HG03135 (cell line): Measurements from ENCODE around the gene ZNF550.
"Not testable (repeated sequence)": the region's sequence is repeated elsewhere in the genome, so short reads cannot be mapped to it uniquely, and the experiment has no call there.

Experiments used
- ATAC-seq: cut with Tn5 transposase; IDR thresholded peaks from one replicate; pipeline ENCODE4 v1.9.1; 2021; ENCODE audit warnings: mild to moderate bottlenecking, moderate library complexity; ENCODE audit not compliant: unreplicated experiment

The ZNF550 gene

DNA sequence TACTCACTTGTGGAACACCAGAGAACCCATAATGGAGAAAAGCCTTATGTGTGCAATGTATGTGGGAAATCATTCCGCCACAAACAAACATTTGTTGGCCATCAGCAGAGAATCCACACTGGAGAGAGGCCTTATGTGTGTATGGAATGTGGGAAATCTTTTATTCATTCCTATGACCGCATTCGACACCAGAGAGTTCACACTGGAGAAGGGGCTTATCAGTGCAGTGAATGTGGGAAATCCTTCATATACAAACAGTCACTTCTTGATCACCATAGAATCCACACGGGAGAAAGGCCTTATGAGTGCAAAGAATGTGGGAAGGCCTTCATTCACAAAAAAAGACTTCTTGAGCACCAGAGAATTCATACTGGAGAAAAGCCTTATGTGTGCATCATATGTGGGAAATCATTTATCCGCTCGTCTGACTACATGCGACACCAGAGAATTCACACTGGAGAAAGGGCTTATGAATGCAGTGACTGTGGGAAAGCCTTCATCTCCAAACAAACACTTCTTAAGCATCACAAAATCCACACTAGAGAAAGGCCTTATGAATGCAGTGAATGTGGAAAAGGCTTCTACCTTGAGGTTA is 21.6 kb downstream of the ZNF550 start:
- ATAC-seq: no peak

GRCh38 chr19:57527136-57527881 is 32.4 kb downstream of the ZNF550 start, which contains the start of gene ZNF549:
Gene ZNF549 (plus strand): TSS chr19:57527356. CDS start chr19:57527574, 218 bp downstream.
- peak; percentile 95 for ATAC-seq

- not testable (repeated sequence) for ATAC-seq
Observed at GRCh38 chr19:57518021-57518420, 41.6 kb downstream of the ZNF550 start.

- no peak for ATAC-seq
Observed at GRCh38 chr19:57515255-57515654, 44.4 kb downstream of the ZNF550 start.

- ATAC-seq: no peak
Observed at GRCh38 chr19:57512845-57513244, 46.8 kb downstream of the ZNF550 start.

GRCh38 chr19:57511484-57511883 is 48.2 kb downstream of the ZNF550 start:
- ATAC-seq: no peak

DNA sequence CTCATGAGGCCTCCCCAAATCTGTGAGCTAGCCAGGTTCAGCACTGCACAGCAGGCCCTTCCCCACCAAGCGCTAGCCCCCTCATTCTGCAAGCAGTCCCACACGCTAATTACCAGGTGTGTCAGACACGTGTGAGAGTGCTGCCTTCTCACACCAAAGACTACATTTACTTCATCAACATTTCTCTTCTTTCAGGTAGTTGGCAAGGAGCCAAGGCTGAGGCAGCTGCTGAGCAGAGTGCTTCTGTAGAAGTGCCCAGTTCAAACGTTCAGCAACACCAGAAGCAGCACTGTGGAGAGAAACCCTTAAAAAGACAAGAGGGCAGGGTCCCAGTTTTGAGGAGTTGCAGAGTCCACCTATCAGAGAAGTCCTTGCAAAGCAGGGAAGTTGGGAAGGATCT is 53.5 kb downstream of the ZNF550 start:
- no peak for ATAC-seq

- not testable (repeated sequence) for ATAC-seq
Observed at GRCh38 chr19:57500400-57500799, 59.3 kb downstream of the ZNF550 start.

DNA sequence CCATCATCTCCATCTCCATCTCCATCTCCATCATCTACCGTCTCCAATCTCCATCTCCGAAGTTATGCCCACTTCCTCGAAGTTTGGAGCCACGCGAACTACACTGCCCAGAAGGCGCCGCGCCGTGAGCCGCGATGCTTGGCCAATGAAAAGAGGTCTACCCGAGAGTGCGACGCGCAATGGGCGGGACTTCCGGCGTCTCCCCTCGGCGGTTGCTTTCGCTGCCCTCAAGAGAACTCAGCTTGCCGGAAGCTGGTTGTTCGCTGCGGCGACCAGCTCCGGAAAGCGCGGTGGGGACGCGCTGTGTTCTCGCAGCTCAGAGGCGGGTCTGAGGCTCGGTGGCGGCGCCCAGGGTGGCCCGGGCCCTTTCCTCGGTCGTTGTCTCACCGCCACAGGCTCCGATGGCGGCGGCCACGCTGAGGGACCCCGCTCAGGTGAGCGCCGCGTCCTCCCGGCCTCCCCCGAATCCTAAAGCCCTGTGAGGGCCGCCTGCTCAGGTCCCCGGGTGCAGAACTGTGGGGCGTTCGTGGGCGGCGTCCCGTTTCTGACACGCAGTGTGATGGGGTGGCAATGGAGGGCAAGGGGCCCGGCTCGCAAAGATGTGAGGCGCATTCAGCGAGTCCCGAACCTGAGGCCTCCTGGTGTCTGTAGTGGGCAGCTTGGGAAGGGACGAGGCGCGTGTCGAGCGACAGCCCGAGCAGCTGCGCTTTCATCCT is 59.8 kb downstream of the ZNF550 start, which contains the start of gene ZNF773:
Gene ZNF773, plus strand, starts transcription at position 259 of the 716 bp plus-strand sequence. Its CDS starts 143 bp downstream, at position 402.
- ATAC-seq: peak; percentile 97

- not testable (repeated sequence) for ATAC-seq
Observed at GRCh38 chr19:57499332-57499679, 60.4 kb downstream of the ZNF550 start.

GRCh38 chr19:57488299-57488644 is 71.4 kb downstream of the ZNF550 start:
- ATAC-seq: not testable (repeated sequence)

DNA sequence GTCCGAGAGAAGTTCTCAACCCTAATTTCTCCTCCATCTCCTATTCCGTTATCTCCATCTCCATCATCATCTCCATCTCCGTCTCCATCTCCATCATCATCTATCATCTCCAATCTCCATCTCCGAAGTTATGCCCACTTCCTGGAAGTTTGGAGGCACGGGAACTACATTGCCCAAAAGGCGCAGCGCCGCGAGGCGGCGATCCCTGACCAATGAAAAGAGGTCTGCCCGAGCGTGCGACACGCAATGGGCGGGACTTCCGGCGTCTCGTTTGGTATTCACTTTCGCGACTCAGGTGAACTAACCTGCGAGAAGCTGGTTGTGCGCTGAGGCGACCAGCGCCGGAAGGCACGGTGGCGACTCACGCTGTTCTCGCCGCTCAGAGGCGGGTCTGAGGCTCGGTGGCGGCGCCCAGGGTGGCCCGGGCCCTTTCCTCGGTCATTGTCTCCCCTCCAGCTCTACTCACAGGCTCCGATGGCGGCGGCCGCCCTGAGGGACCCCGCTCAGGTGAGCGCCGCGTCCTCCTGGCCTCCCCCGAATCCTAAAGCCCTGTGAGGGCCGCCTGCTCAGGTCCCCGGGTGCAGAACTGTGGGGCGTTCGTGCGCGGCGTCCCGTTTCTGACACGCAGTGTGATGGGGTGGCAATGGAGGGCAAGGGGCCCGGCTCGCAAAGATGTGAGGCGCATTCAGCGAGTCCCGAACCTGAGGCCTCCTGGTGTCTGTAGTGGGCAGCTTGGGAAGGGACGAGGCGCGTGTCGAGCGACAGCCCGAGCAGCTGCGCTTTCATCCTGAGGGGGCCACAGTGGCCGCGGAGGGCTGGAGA is 72.0 kb downstream of the ZNF550 start, which contains the start of gene ZNF419:
Gene ZNF419, plus strand, starts transcription at position 274 of the 822 bp plus-strand sequence. Its CDS starts 201 bp downstream, at position 475.
- peak; percentile 92 for ATAC-seq
